ENCODE results near the gene CNTNAP2.

- TF ChIP-seq CTCF (IDR thresholded peaks at IDR 0.05; ENCODE audit: insufficient read depth, low read length, poor library complexity, severe bottlenecking) = no peak
- no peak for TF ChIP-seq EZH2phosphoT487 (conservative IDR thresholded peaks at IDR 0.05; ENCODE audit: low read length)
Observed at GRCh38 chr7:148161776-148162175, 2045.2 kb downstream of the CNTNAP2 start.
